ENCODE data around the gene MRPL24. TPM values are rescaled to one million over a fixed set of nuclear protein-coding genes. Genes with fewer than 3 reads are reported as not detected.

MRPL24 gene
- total and polyA plus RNA-seq, 2 of the 13 experiments (the other 11 are each of a cell fraction or from before 2014, with no cell fraction given), result 38.1 to 42.9 TPM

DNA sequence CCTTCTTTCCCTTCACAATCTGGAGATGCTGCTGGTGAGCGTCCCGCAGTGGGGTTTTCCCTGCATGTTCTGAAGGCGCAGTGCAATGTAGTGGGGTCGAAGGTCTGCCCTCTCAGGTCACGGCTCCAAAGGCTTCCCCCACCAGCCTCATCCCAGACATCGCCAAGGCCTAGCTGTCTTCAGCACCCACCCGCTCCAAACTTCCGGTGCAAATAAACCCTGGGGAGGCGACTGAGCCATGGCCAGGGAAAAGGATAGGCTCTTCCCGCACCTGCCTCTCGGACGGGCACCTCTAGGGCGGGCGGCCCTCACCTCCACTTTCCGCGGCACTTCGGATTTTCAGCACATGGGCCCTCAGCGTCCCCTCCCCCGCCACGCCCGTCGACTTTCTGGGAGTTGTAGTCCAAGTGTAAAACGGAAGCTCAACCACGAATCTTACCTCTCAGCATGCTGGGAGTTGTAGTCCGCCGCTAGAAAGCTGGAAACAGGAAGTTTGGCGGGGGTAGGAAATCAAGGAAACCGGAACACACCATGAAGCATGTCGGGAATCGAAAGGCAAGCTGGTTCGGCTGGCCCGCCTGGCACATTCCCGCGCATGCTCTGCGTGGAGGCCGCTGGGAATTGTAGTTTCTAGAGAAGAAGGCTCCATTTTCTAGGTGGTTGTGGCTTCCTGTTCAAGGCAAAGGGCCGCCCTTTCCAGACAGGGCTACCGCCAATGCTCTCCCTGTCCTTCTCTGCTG, at the start of gene MRPL24 (continued):
- TF ChIP-seq, protein P1, sequence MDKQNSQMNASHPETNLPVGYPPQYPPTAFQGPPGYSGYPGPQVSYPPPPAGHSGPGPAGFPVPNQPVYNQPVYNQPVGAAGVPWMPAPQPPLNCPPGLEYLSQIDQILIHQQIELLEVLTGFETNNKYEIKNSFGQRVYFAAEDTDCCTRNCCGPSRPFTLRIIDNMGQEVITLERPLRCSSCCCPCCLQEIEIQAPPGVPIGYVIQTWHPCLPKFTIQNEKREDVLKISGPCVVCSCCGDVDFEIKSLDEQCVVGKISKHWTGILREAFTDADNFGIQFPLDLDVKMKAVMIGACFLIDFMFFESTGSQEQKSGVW (CRISPR knock-in tag; IDR thresholded peaks at IDR 0.05; ENCODE audit: borderline replicate concordance), result no peak
- TF ChIP-seq NR2F1 (CRISPR knock-in tag; IDR thresholded peaks at IDR 0.05), result peak; percentile 61 to 89
- TF ChIP-seq ZMYM2 (CRISPR knock-in tag; IDR thresholded peaks at IDR 0.05), result no peak
- no peak for TF ChIP-seq NFATC3 (CRISPR knock-in tag; IDR thresholded peaks at IDR 0.05)
- no peak; the same call in 1 of the 2 replicates for TF ChIP-seq ZNF747 (CRISPR knock-in tag; IDR thresholded peaks at IDR 0.05; ENCODE audit: borderline replicate concordance)
- peak; percentile 60 for TF ChIP-seq ZNF777 (CRISPR knock-in tag; IDR thresholded peaks at IDR 0.05)
- TF ChIP-seq, protein P2, sequence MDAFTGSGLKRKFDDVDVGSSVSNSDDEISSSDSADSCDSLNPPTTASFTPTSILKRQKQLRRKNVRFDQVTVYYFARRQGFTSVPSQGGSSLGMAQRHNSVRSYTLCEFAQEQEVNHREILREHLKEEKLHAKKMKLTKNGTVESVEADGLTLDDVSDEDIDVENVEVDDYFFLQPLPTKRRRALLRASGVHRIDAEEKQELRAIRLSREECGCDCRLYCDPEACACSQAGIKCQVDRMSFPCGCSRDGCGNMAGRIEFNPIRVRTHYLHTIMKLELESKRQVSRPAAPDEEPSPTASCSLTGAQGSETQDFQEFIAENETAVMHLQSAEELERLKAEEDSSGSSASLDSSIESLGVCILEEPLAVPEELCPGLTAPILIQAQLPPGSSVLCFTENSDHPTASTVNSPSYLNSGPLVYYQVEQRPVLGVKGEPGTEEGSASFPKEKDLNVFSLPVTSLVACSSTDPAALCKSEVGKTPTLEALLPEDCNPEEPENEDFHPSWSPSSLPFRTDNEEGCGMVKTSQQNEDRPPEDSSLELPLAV (CRISPR knock-in tag; conservative IDR thresholded peaks at IDR 0.05; ENCODE audit: low read depth), result no peak
- TF ChIP-seq ZNF782 (CRISPR knock-in tag; IDR thresholded peaks at IDR 0.05; ENCODE audit: borderline replicate concordance), result peak; percentile 80
- no peak for TF ChIP-seq REXO4 (CRISPR knock-in tag; IDR thresholded peaks at IDR 0.05; ENCODE audit: borderline replicate concordance)
- peak; percentile 92; the same call in 1 of the 2 replicates for TF ChIP-seq ZNF230 (CRISPR knock-in tag; IDR thresholded peaks at IDR 0.05)
- peak; percentile 76; the same call in 1 of the 2 replicates for TF ChIP-seq MTA1 (CRISPR knock-in tag; IDR thresholded peaks at IDR 0.05; ENCODE audit: borderline replicate concordance)
- TF ChIP-seq RBM39 (IDR thresholded peaks at IDR 0.05; ENCODE audit: low read depth, low read length, poor library complexity, severe bottlenecking), result peak; percentile 86
- TF ChIP-seq, protein P3, sequence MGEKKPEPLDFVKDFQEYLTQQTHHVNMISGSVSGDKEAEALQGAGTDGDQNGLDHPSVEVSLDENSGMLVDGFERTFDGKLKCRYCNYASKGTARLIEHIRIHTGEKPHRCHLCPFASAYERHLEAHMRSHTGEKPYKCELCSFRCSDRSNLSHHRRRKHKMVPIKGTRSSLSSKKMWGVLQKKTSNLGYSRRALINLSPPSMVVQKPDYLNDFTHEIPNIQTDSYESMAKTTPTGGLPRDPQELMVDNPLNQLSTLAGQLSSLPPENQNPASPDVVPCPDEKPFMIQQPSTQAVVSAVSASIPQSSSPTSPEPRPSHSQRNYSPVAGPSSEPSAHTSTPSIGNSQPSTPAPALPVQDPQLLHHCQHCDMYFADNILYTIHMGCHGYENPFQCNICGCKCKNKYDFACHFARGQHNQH (CRISPR knock-in tag; IDR thresholded peaks at IDR 0.05), result peak; percentile 76
- no peak for TF ChIP-seq KDM4B (CRISPR knock-in tag; IDR thresholded peaks at IDR 0.05)
- 0 out of 2 replicates have a peak, but pooled peaks have one; percentile 33 for TF ChIP-seq MAF1 (CRISPR knock-in tag; IDR thresholded peaks at IDR 0.05; ENCODE audit: borderline replicate concordance)
- TF ChIP-seq MEF2D (CRISPR knock-in tag; IDR thresholded peaks at IDR 0.05), result peak; percentile 81
- peak; percentile 33; the same call in 1 of the 2 replicates for TF ChIP-seq ZNF839 (CRISPR knock-in tag; IDR thresholded peaks at IDR 0.05; ENCODE audit: borderline replicate concordance)
- no peak for TF ChIP-seq ADNP (CRISPR knock-in tag; IDR thresholded peaks at IDR 0.05)
- TF ChIP-seq, protein P4, sequence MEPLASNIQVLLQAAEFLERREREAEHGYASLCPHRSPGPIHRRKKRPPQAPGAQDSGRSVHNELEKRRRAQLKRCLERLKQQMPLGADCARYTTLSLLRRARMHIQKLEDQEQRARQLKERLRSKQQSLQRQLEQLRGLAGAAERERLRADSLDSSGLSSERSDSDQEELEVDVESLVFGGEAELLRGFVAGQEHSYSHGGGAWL (CRISPR knock-in tag; IDR thresholded peaks at IDR 0.05), result peak; percentile 89
- no peak; the same call in 1 of the 2 replicates for TF ChIP-seq ZNF891 (CRISPR knock-in tag; IDR thresholded peaks at IDR 0.05)

All from HepG2 (cell line).